Limb (tissue), 2 donors: ENCODE measurements around the gene SFXN4.
A peak's percentile ranks its signal among the peaks of the same experiment; 100 is the strongest.
"Not testable (repeated sequence)": the region's sequence is repeated elsewhere in the genome, so short reads cannot be mapped to it uniquely, and the experiment has no call there.

Experiments
- DNase-seq, 2 donors: peaks; one replicate each; pipeline ENCODE4 v3.0.0-alpha.2; 2016; ENCODE audit errors: extremely low spot score in 2 of 2

The SFXN4 gene

GRCh38 chr10:119190954-119191785 lies 25.7 kb upstream of the SFXN4 start:
- DNase-seq = no peak

- no peak for DNase-seq
Measured at GRCh38 chr10:119190353-119190752, 24.8 kb upstream of the SFXN4 start.

- no peak for DNase-seq
Measured at GRCh38 chr10:119189811-119190282, 24.3 kb upstream of the SFXN4 start.

- no peak for DNase-seq
Measured at GRCh38 chr10:119183664-119184412, 18.3 kb upstream of the SFXN4 start.

- not testable (repeated sequence) for DNase-seq
Measured at GRCh38 chr10:119180850-119181400, 15.4 kb upstream of the SFXN4 start.

- DNase-seq = peak; percentile 94 to 97
Measured at GRCh38 chr10:119178372-119179119, 13.0 kb upstream of the SFXN4 start, which contains the start of gene PRDX3. Gene PRDX3, minus strand, starts transcription at chr10:119178812. Its CDS starts 22 bp downstream, at chr10:119178790.

- no peak for DNase-seq
Measured at GRCh38 chr10:119177708-119178371, 12.3 kb upstream of the SFXN4 start.

- DNase-seq = no peak
Measured at GRCh38 chr10:119176166-119176565, 10.7 kb upstream of the SFXN4 start.

- no peak for DNase-seq
Measured at GRCh38 chr10:119174109-119174508, 8.6 kb upstream of the SFXN4 start.

GRCh38 chr10:119167041-119167440 lies 1.5 kb upstream of the SFXN4 start:
- DNase-seq = no peak

GRCh38 chr10:119166564-119166963 lies 1.1 kb upstream of the SFXN4 start:
- DNase-seq = no peak

- DNase-seq = no peak
Measured at GRCh38 chr10:119166118-119166500, 595 bp upstream of the SFXN4 start.

- DNase-seq = no peak
Measured at GRCh38 chr10:119162452-119163092, 2.9 kb downstream of the SFXN4 start.

- DNase-seq = no peak
Measured at GRCh38 chr10:119161680-119162451, 3.6 kb downstream of the SFXN4 start.

- DNase-seq = no peak
Measured at GRCh38 chr10:119159332-119159731, 6.2 kb downstream of the SFXN4 start.

- DNase-seq = no peak
Measured at GRCh38 chr10:119153661-119154060, 11.9 kb downstream of the SFXN4 start.

GRCh38 chr10:119153041-119153440 lies 12.5 kb downstream of the SFXN4 start:
- no peak for DNase-seq

GRCh38 chr10:119151601-119152000 lies 13.9 kb downstream of the SFXN4 start:
- DNase-seq = not testable (repeated sequence)

- no peak for DNase-seq
Measured at GRCh38 chr10:119149729-119150128, 15.8 kb downstream of the SFXN4 start.

GRCh38 chr10:119149157-119149556 lies 16.4 kb downstream of the SFXN4 start:
- DNase-seq = no peak
